NB4 (cell line): ENCODE measurements around the gene MRPL42.

Source experiments
- POLR2A ChIP-seq: IDR thresholded peaks from 2 replicates; pipeline ENCODE4 v1.6.1; 2011; ENCODE audit warnings: mild to moderate bottlenecking; ENCODE audit not compliant: insufficient read length; ENCODE audit errors: extremely low read depth
- TF ChIP-seq, protein P1 (sequence below): IDR thresholded peaks from one replicate; pipeline ENCODE4 v1.5.1; 2012; ENCODE audit warnings: low read depth, low read length

DNA sequence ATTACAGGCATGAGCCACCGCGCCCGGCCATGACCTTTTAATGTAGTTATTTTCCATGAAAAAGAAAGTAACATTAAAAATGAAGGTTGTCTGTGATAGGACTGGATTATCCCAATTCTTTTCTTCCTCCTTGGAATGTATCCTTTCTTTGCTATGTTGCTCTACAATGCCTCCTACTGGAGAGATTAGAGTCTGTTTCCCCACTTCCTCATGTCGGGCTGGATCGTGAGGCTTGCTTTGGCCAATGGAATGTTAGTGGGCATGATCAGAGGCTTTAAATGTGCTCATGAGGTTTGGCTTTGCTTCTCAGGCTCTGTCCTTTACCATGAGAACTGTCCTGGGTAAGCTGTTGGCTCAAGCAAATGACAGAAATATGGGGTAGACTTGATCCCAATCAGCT lies 70.5 kb downstream of the MRPL42 start:
- TF ChIP-seq, protein P1, sequence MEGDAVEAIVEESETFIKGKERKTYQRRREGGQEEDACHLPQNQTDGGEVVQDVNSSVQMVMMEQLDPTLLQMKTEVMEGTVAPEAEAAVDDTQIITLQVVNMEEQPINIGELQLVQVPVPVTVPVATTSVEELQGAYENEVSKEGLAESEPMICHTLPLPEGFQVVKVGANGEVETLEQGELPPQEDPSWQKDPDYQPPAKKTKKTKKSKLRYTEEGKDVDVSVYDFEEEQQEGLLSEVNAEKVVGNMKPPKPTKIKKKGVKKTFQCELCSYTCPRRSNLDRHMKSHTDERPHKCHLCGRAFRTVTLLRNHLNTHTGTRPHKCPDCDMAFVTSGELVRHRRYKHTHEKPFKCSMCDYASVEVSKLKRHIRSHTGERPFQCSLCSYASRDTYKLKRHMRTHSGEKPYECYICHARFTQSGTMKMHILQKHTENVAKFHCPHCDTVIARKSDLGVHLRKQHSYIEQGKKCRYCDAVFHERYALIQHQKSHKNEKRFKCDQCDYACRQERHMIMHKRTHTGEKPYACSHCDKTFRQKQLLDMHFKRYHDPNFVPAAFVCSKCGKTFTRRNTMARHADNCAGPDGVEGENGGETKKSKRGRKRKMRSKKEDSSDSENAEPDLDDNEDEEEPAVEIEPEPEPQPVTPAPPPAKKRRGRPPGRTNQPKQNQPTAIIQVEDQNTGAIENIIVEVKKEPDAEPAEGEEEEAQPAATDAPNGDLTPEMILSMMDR: peak; percentile 27
- no peak for TF ChIP-seq POLR2A
